Keratinocyte (primary cell): ENCODE measurements around the gene PTPRU. TPM values are rescaled to one million over a fixed set of nuclear protein-coding genes. Genes with fewer than 3 reads are reported as not detected.

ENCODE experiments used
- DNase-seq: peaks from one replicate; pipeline ENCODE4 v3.0.0-alpha.2; 2011; ENCODE audit warnings: low read depth, missing footprints, low spot score
- FAIRE-seq: peaks from 2 replicates; lab custom pipeline; 2011; peaks lifted over from hg19 to GRCh38; lab: Jason Lieb, UNC
- H2AFZ ChIP-seq: 2 replicates; pipeline ENCODE4 v1.6.0; 2012; ENCODE audit warnings: low read length, control low read depth, inconsistent platforms; ENCODE audit not compliant: control insufficient read depth
- H3K27ac ChIP-seq: 2 replicates; pipeline ENCODE4 v1.5.1; 2011; ENCODE audit warnings: low read length; ENCODE audit not compliant: control insufficient read depth, insufficient read depth
- H3K27me3 ChIP-seq: 3 replicates; pipeline ENCODE4 v1.6.0; 2011; ENCODE audit warnings: low read length; ENCODE audit not compliant: control insufficient read depth, insufficient read depth; ENCODE audit errors: extremely low read depth
- H3K36me3 ChIP-seq, 2 experiments: 2 replicates in 1 of 2; 3 replicates in 1 of 2; pipeline ENCODE4 v1.5.1; 2011; ENCODE audit warnings: low read length in 2 of 2, mild to moderate bottlenecking in 1 of 2; ENCODE audit not compliant: control insufficient read depth in 2 of 2, insufficient read depth in 2 of 2; ENCODE audit errors: extremely low read depth in 1 of 2
- H3K4me1 ChIP-seq: 3 replicates; pipeline ENCODE4 v1.5.1; 2011; ENCODE audit warnings: low read length; ENCODE audit not compliant: control insufficient read depth, insufficient read depth; ENCODE audit errors: extremely low read depth
- H3K4me2 ChIP-seq: 3 replicates; pipeline ENCODE4 v1.6.0; 2011; ENCODE audit warnings: low read depth, low read length; ENCODE audit not compliant: control insufficient read depth, insufficient read depth; ENCODE audit errors: extremely low read depth
- H3K4me3 ChIP-seq, 3 experiments: fragments of 200-600 bp in 1 of 3; sonication (generic) in 1 of 3; 2 replicates in 2 of 3; 3 replicates in 1 of 3; pipeline ENCODE4 v1.5.1; 2011 to 2016; ENCODE audit warnings: low read length in 3 of 3, mild to moderate bottlenecking in 3 of 3, control low read depth in 2 of 3, inconsistent platforms in 1 of 3, low read depth in 1 of 3, mixed read lengths in 1 of 3, mixed run types in 1 of 3, moderate library complexity in 1 of 3; ENCODE audit not compliant: control insufficient read depth in 2 of 3, insufficient read depth in 2 of 3; ENCODE audit errors: extremely low read depth in 1 of 3
- H3K79me2 ChIP-seq: 2 replicates; pipeline ENCODE4 v1.6.0; 2012; ENCODE audit warnings: low read length; ENCODE audit not compliant: control insufficient read depth, insufficient read depth
- H3K9ac ChIP-seq: 3 replicates; pipeline ENCODE4 v1.6.0; 2011; ENCODE audit warnings: low read length; ENCODE audit not compliant: control insufficient read depth, insufficient read depth; ENCODE audit errors: extremely low read depth
- H3K9me1 ChIP-seq: 3 replicates; pipeline ENCODE4 v1.6.0; 2011; ENCODE audit warnings: low read length; ENCODE audit not compliant: control insufficient read depth, insufficient read depth; ENCODE audit errors: extremely low read depth
- H3K9me3 ChIP-seq: 2 replicates; pipeline ENCODE4 v1.5.1; 2012; ENCODE audit warnings: low read depth, low read length; ENCODE audit not compliant: control insufficient read depth
- H4K20me1 ChIP-seq: 3 replicates; pipeline ENCODE4 v1.6.0; 2011; ENCODE audit warnings: low read length; ENCODE audit not compliant: control insufficient read depth, insufficient read depth; ENCODE audit errors: extremely low read depth
- CTCF ChIP-seq, 3 experiments: IDR thresholded peaks in 1 of 3; conservative IDR thresholded peaks in 1 of 3; optimal IDR thresholded peaks in 1 of 3; 2 replicates in 2 of 3; 3 replicates in 1 of 3; pipeline versions ENCODE3 to v1.5.1; 2011; ENCODE audit warnings: low read length in 3 of 3, mild to moderate bottlenecking in 3 of 3, moderate library complexity in 2 of 3, control low read depth in 1 of 3, inconsistent platforms in 1 of 3; ENCODE audit not compliant: insufficient read depth in 2 of 3; ENCODE audit errors: extremely low read depth in 1 of 3
- EZH2 ChIP-seq: IDR thresholded peaks from one replicate; pipeline ENCODE4 v1.6.1; 2012; ENCODE audit warnings: inconsistent platforms, mild to moderate bottlenecking, low read length, moderate library complexity
- dilution Hi-C: fragments of 300-500 bp; cut with MboI; formaldehyde crosslinking; loops from one replicate; pipeline ENCODE4 v1.7.0; 2020; ENCODE audit warnings: low sequenced_read_pairs; ENCODE audit not compliant: extremely low pct_ligation_motif_present
- polyA plus RNA-seq, 5 experiments: library from polyadenylated mRNA; depleted of rRNA in 3 of 5; stranded (reverse) in 3 of 5; stranded (forward) in 1 of 5; unstranded in 1 of 5; fragments of >200 nt; gene quantifications; 1 replicate in 1 of 5; 2 replicates in 3 of 5; 3 replicates in 1 of 5; pipeline versions ENCODE4 v1.2.1 to v1.2.3, GENCODE V29; 2011 to 2012; ENCODE audit warnings: missing spikeins in 2 of 5, low read depth in 1 of 5, low replicate concordance in 1 of 5

The PTPRU gene
- polyA plus RNA-seq, 1 donor (not counting 4 experiments of a cell fraction or from before 2014, with no cell fraction given), result 4.3 TPM

- Histone ChIP-seq H3K27me3 (peaks cover 17% of the 10 kb centered on the region), H3K27ac (no peak overlapping the region), H3K4me1 (peaks cover 20% of the 10 kb centered on the region), H2AFZ (no peak overlapping the region), H3K4me2 (peak overlapping the region; percentile 87), H3K9ac (no peak overlapping the region), H3K36me3 (no peaks in the 10 kb centered on the region), H3K9me3 (no peaks in the 10 kb centered on the region), H3K9me1 (no peaks in the 10 kb centered on the region), H3K4me3 (peak overlapping the region in 1 of 3 experiments; percentile 35), H4K20me1 (no peaks in the 10 kb centered on the region), H3K79me2 (no peaks in the 10 kb centered on the region)
- DNase-seq (no peak), FAIRE-seq (no peak)
- dilution Hi-C loops, result loop anchor here (25.0 kb wide), 1 partner anchor 124 kb away; no protein-coding TSS in a partner anchor
- TF ChIP-seq CTCF (optimal IDR thresholded peaks at IDR 0.05 in 1 of 3, IDR thresholded peaks at IDR 0.05 in 1 of 3, conservative IDR thresholded peaks at IDR 0.05 in 1 of 3; ENCODE audit: extremely low read depth in 1 of 3, insufficient read depth in 2 of 3, low read length in 3 of 3) (no peak), EZH2 (no peak)
Observed at GRCh38 chr1:29238620-29239002, 2.3 kb downstream of the PTPRU start.

DNA sequence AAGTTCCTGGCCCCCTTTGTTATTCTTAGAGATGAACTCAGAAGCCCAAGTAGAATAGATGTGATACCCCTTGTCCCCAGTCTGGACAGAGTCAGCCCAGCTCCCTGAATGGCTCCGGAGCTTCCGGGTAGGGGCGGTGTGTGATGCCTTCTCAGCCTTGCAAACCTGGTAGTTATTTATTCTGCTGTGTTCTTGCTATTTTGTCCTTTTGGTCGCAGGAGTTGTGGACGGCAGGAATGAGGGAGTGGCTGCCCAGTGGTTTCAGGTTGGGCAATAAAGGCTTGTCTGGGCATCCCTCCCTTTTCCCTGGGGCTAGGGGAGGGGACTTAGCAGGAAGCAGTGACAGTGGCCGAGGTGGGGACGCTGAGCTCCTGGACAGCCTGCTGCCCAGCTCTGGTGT, 2.8 kb downstream of the PTPRU start:
- DNase-seq (peak; percentile 56), FAIRE-seq (no peak)
- Histone ChIP-seq H3K4me3 (no peak overlapping the region), H3K9ac (no peak overlapping the region), H3K9me1 (no peaks in the 10 kb centered on the region), H3K4me2 (peak overlapping the region; percentile 13), H3K27me3 (peaks cover 17% of the 10 kb centered on the region), H4K20me1 (no peaks in the 10 kb centered on the region), H3K36me3 (no peaks in the 10 kb centered on the region), H3K27ac (no peak overlapping the region), H3K9me3 (no peaks in the 10 kb centered on the region), H3K4me1 (peaks cover 20% of the 10 kb centered on the region), H3K79me2 (no peaks in the 10 kb centered on the region), H2AFZ (no peak overlapping the region)
- dilution Hi-C loops, result loop anchor here (25.0 kb wide), 1 partner anchor 123 kb away; no protein-coding TSS in a partner anchor
- TF ChIP-seq CTCF (optimal IDR thresholded peaks at IDR 0.05 in 1 of 3, IDR thresholded peaks at IDR 0.05 in 1 of 3, conservative IDR thresholded peaks at IDR 0.05 in 1 of 3; ENCODE audit: extremely low read depth in 1 of 3, insufficient read depth in 2 of 3, low read length in 3 of 3), result no peak
- no peak for TF ChIP-seq EZH2
